Panc1 (cell line): ENCODE measurements around the gene PMF1. TPM values are rescaled to one million over a fixed set of nuclear protein-coding genes. Genes with fewer than 3 reads are reported as not detected.

ENCODE experiments used
- ATAC-seq: fragments of 200-7000 bp; cut with Tn5 transposase; 2 replicates; pipeline ENCODE4 v1.9.1; 2020; ENCODE audit warnings: mild to moderate bottlenecking, moderate library complexity
- BruUV-seq: library from RNA; stranded (reverse); fragments of 400-500 nt; replicated peaks from 2 replicates; lab custom pipeline; 2021; lab: Mats Ljungman, UMichigan
- CTCF ChIA-PET: fragments of 300-600 bp; sonication (Branson Sonifier 250); formaldehyde crosslinking; loops from one replicate; lab custom pipeline; 2022; ENCODE audit warnings: antibody characterized with exemption; lab: Charles Lee
- POLR2A ChIA-PET: fragments of 300-600 bp; sonication (Branson Sonifier 250); formaldehyde crosslinking; loops from one replicate; lab custom pipeline; 2022; ENCODE audit warnings: antibody characterized with exemption; lab: Charles Lee
- DNase-seq: peaks from one replicate; pipeline ENCODE4 v3.0.0-alpha.2; 2010; ENCODE audit warnings: low read depth, low spot score
- H3K27ac ChIP-seq: 2 replicates; pipeline ENCODE4 v1.5.1; 2011; ENCODE audit warnings: mild to moderate bottlenecking, low read length, inconsistent platforms
- H3K27me3 ChIP-seq: fragments of 200-500 bp; sonication (Bioruptor generic); 2 replicates; pipeline ENCODE4 v1.6.0; 2014; ENCODE audit warnings: low read length, inconsistent platforms; ENCODE audit not compliant: control insufficient read depth, insufficient read depth
- H3K36me3 ChIP-seq: fragments of 200-500 bp; sonication (Bioruptor generic); 2 replicates; pipeline ENCODE4 v1.5.1; 2014; ENCODE audit warnings: inconsistent platforms, mild to moderate bottlenecking, low read length, moderate library complexity; ENCODE audit not compliant: control insufficient read depth, insufficient read depth
- H3K4me1 ChIP-seq: 2 replicates; pipeline ENCODE4 v1.5.1; 2011; ENCODE audit warnings: inconsistent platforms, mild to moderate bottlenecking, low read length, moderate library complexity; ENCODE audit not compliant: control insufficient read depth, insufficient read depth
- H3K4me3 ChIP-seq, 2 experiments: 2 replicates each; pipeline ENCODE4 v1.5.1; 2011 to 2012; ENCODE audit warnings: low read depth in 2 of 2, low read length in 2 of 2, mild to moderate bottlenecking in 2 of 2, inconsistent platforms in 1 of 2, moderate library complexity in 1 of 2
- H3K9me3 ChIP-seq: fragments of 200-500 bp; sonication (Bioruptor generic); 2 replicates; pipeline ENCODE4 v1.5.1; 2014; ENCODE audit warnings: low read depth, mild to moderate bottlenecking, inconsistent platforms, low read length, moderate library complexity; ENCODE audit not compliant: control insufficient read depth, insufficient read depth
- CTCF ChIP-seq: fragments of 450-650 bp; IDR thresholded peaks from 2 replicates; pipeline ENCODE4 v1.5.1; 2017; ENCODE audit warnings: mild to moderate bottlenecking
- POLR2AphosphoS5 ChIP-seq: IDR thresholded peaks from 2 replicates; pipeline ENCODE4 v1.6.1; 2012; ENCODE audit warnings: mild to moderate bottlenecking, low read depth, low read length, moderate library complexity
- REST ChIP-seq, 2 experiments: IDR thresholded peaks; 2 replicates each; pipeline ENCODE4 v1.6.1; 2011 to 2012; ENCODE audit warnings: low read depth in 2 of 2, control low read depth in 1 of 2, low read length in 1 of 2, mild to moderate bottlenecking in 1 of 2, moderate library complexity in 1 of 2; ENCODE audit not compliant: insufficient read depth in 1 of 2
- SIN3A ChIP-seq: IDR thresholded peaks from 2 replicates; pipeline ENCODE4 v1.6.1; 2012; ENCODE audit warnings: low read depth, mild to moderate bottlenecking, low read length, moderate library complexity, borderline replicate concordance; ENCODE audit not compliant: insufficient read depth
- TCF7L2 ChIP-seq: IDR thresholded peaks from 2 replicates; pipeline ENCODE4 v1.6.1; 2011; ENCODE audit warnings: mild to moderate bottlenecking, low read depth, low read length, inconsistent platforms
- in situ Hi-C: cut with HindIII; loops from 2 replicates; pipeline ENCODE4 v1.10.0; 2016; ENCODE audit warnings: low sequenced_read_pairs, low pct_unique_long_range_greater_than_20kb
- intact Hi-C: fragments of 100-400 bp; cut with micrococcal nuclease; formaldehyde crosslinking; loops from one replicate; pipeline ENCODE4 v1.10.0; 2022; ENCODE audit not compliant: unreplicated experiment
- total RNA-seq: library from RNA; stranded (reverse); gene quantifications from one replicate; pipeline ENCODE4 v1.2.1, GENCODE V29; 2021; ENCODE audit not compliant: unreplicated experiment

The PMF1 gene
- total RNA-seq, 1 experiment from 2014 or later, result 57.5 TPM

GRCh38 chr1:156263288-156263655 lies 50.5 kb downstream of the PMF1 start:
- DNase-seq, result no peak
- Histone ChIP-seq H3K27me3 (no peaks in the 10 kb centered on the region), H3K27ac (peak overlapping the region; percentile 12; the same call in 1 of the 2 replicates), H3K4me3 (no peak overlapping the region), H3K9me3 (no peaks in the 10 kb centered on the region), H3K36me3 (peaks cover 34% of the 10 kb centered on the region), H3K4me1 (peaks cover 10% of the 10 kb centered on the region)
- intact Hi-C loops (no loop called here), in situ Hi-C loops (no loop called here)
- ChIA-PET POLR2A (no interaction called here), CTCF (interaction anchor here (1.0 kb wide), 1 partner anchor 11 kb away, joined by 3 read pairs; no protein-coding TSS in a partner anchor)
- BruUV-seq, result no TSS peak
- no peak for TF ChIP-seq TCF7L2
- no peak for TF ChIP-seq POLR2AphosphoS5
- TF ChIP-seq CTCF, result no peak
- no peak for TF ChIP-seq SIN3A
- no peak for TF ChIP-seq REST (IDR thresholded peaks at IDR 0.05; ENCODE audit: insufficient read depth in 1 of 2, low read depth in 2 of 2, low read length in 1 of 2)
- ATAC-seq, result peak; percentile 12

GRCh38 chr1:156266051-156266450 lies 53.2 kb downstream of the PMF1 start:
- Histone ChIP-seq H3K4me3 (no peak overlapping the region), H3K36me3 (peaks cover 27% of the 10 kb centered on the region), H3K27ac (no peak overlapping the region), H3K27me3 (no peaks in the 10 kb centered on the region), H3K4me1 (peaks cover 10% of the 10 kb centered on the region), H3K9me3 (no peaks in the 10 kb centered on the region)
- ChIA-PET CTCF (no interaction called here), POLR2A (no interaction called here)
- DNase-seq (no peak), ATAC-seq (no peak)
- BruUV-seq, result TSS peak; percentile 50
- in situ Hi-C loops, result no loop called here
- intact Hi-C loops, result no loop called here
- no peak for TF ChIP-seq SIN3A
- TF ChIP-seq REST (IDR thresholded peaks at IDR 0.05; ENCODE audit: insufficient read depth in 1 of 2, low read depth in 2 of 2, low read length in 1 of 2), result no peak
- no peak for TF ChIP-seq POLR2AphosphoS5
- no peak for TF ChIP-seq CTCF
- no peak for TF ChIP-seq TCF7L2
